GM18508 (cell line): ENCODE measurements around the gene SERPINE1.
"Not testable (repeated sequence)": the region's sequence is repeated elsewhere in the genome, so short reads cannot be mapped to it uniquely, and the experiment has no call there.

Experiments
- ATAC-seq: cut with Tn5 transposase; IDR thresholded peaks from one replicate; pipeline ENCODE4 v1.9.1; 2021; ENCODE audit warnings: moderate number of reproducible peaks; ENCODE audit not compliant: insufficient read depth, unreplicated experiment

The SERPINE1 gene

GRCh38 chr7:101126651-101127459 lies at the start of gene SERPINE1:
Gene SERPINE1 (plus strand): TSS chr7:101127104. CDS start chr7:101128394, 1,290 bp downstream.
- ATAC-seq: peak; percentile 35

- ATAC-seq: no peak
These were observed 49.4 kb upstream of the SERPINE1 start for GRCh38 chr7:101077303-101078086.

GRCh38 chr7:101081432-101081831 lies 45.5 kb upstream of the SERPINE1 start:
- ATAC-seq: no peak

GRCh38 chr7:101084865-101085161 lies 42.1 kb upstream of the SERPINE1 start:
- no peak for ATAC-seq

- ATAC-seq: no peak
These were observed 41.5 kb upstream of the SERPINE1 start, which contains the start of gene TRIM56 for GRCh38 chr7:101085162-101085964. Gene TRIM56 (plus strand): TSS chr7:101085481. CDS start chr7:101087313, 1,832 bp downstream.

GRCh38 chr7:101087334-101088068 lies 39.4 kb upstream of the SERPINE1 start:
- no peak for ATAC-seq

- ATAC-seq: no peak
These were observed 38.9 kb upstream of the SERPINE1 start for GRCh38 chr7:101088069-101088425.

- ATAC-seq: no peak
These were observed 37.9 kb upstream of the SERPINE1 start for GRCh38 chr7:101088858-101089529.

- ATAC-seq: no peak
These were observed 37.0 kb upstream of the SERPINE1 start for GRCh38 chr7:101089876-101090275.

- not testable (repeated sequence) for ATAC-seq
These were observed 34.5 kb upstream of the SERPINE1 start for GRCh38 chr7:101092266-101092905.

- ATAC-seq: no peak
These were observed 33.0 kb upstream of the SERPINE1 start for GRCh38 chr7:101093906-101094305.

- ATAC-seq: no peak
These were observed 32.5 kb upstream of the SERPINE1 start for GRCh38 chr7:101094376-101094775.

GRCh38 chr7:101094791-101095375 lies 32.0 kb upstream of the SERPINE1 start:
- no peak for ATAC-seq

GRCh38 chr7:101096331-101096956 lies 30.5 kb upstream of the SERPINE1 start:
- ATAC-seq: no peak

- ATAC-seq: no peak
These were observed 30.0 kb upstream of the SERPINE1 start for GRCh38 chr7:101096957-101097347.

- ATAC-seq: no peak
These were observed 29.3 kb upstream of the SERPINE1 start for GRCh38 chr7:101097561-101097960.

- no peak for ATAC-seq
These were observed 26.7 kb upstream of the SERPINE1 start for GRCh38 chr7:101099969-101100781.
